Keratinocyte (primary cell): ENCODE measurements around the gene SMIM12. TPM values are rescaled to one million over a fixed set of nuclear protein-coding genes. Genes with fewer than 3 reads are reported as not detected.

Experiments
- DNase-seq: peaks from one replicate; pipeline ENCODE4 v3.0.0-alpha.2; 2011; ENCODE audit warnings: low read depth, missing footprints, low spot score
- FAIRE-seq: peaks from 2 replicates; lab custom pipeline; 2011; peaks lifted over from hg19 to GRCh38; lab: Jason Lieb, UNC
- H2AFZ ChIP-seq: 2 replicates; pipeline ENCODE4 v1.6.0; 2012; ENCODE audit warnings: low read length, control low read depth, inconsistent platforms; ENCODE audit not compliant: control insufficient read depth
- H3K27ac ChIP-seq: 2 replicates; pipeline ENCODE4 v1.5.1; 2011; ENCODE audit warnings: low read length; ENCODE audit not compliant: control insufficient read depth, insufficient read depth
- H3K27me3 ChIP-seq: 3 replicates; pipeline ENCODE4 v1.6.0; 2011; ENCODE audit warnings: low read length; ENCODE audit not compliant: control insufficient read depth, insufficient read depth; ENCODE audit errors: extremely low read depth
- H3K36me3 ChIP-seq, 2 experiments: 2 replicates in 1 of 2; 3 replicates in 1 of 2; pipeline ENCODE4 v1.5.1; 2011; ENCODE audit warnings: low read length in 2 of 2, mild to moderate bottlenecking in 1 of 2; ENCODE audit not compliant: control insufficient read depth in 2 of 2, insufficient read depth in 2 of 2; ENCODE audit errors: extremely low read depth in 1 of 2
- H3K4me1 ChIP-seq: 3 replicates; pipeline ENCODE4 v1.5.1; 2011; ENCODE audit warnings: low read length; ENCODE audit not compliant: control insufficient read depth, insufficient read depth; ENCODE audit errors: extremely low read depth
- H3K4me2 ChIP-seq: 3 replicates; pipeline ENCODE4 v1.6.0; 2011; ENCODE audit warnings: low read depth, low read length; ENCODE audit not compliant: control insufficient read depth, insufficient read depth; ENCODE audit errors: extremely low read depth
- H3K4me3 ChIP-seq, 3 experiments: fragments of 200-600 bp in 1 of 3; sonication (generic) in 1 of 3; 2 replicates in 2 of 3; 3 replicates in 1 of 3; pipeline ENCODE4 v1.5.1; 2011 to 2016; ENCODE audit warnings: low read length in 3 of 3, mild to moderate bottlenecking in 3 of 3, control low read depth in 2 of 3, inconsistent platforms in 1 of 3, low read depth in 1 of 3, mixed read lengths in 1 of 3, mixed run types in 1 of 3, moderate library complexity in 1 of 3; ENCODE audit not compliant: control insufficient read depth in 2 of 3, insufficient read depth in 2 of 3; ENCODE audit errors: extremely low read depth in 1 of 3
- H3K79me2 ChIP-seq: 2 replicates; pipeline ENCODE4 v1.6.0; 2012; ENCODE audit warnings: low read length; ENCODE audit not compliant: control insufficient read depth, insufficient read depth
- H3K9ac ChIP-seq: 3 replicates; pipeline ENCODE4 v1.6.0; 2011; ENCODE audit warnings: low read length; ENCODE audit not compliant: control insufficient read depth, insufficient read depth; ENCODE audit errors: extremely low read depth
- H3K9me1 ChIP-seq: 3 replicates; pipeline ENCODE4 v1.6.0; 2011; ENCODE audit warnings: low read length; ENCODE audit not compliant: control insufficient read depth, insufficient read depth; ENCODE audit errors: extremely low read depth
- H3K9me3 ChIP-seq: 2 replicates; pipeline ENCODE4 v1.5.1; 2012; ENCODE audit warnings: low read depth, low read length; ENCODE audit not compliant: control insufficient read depth
- H4K20me1 ChIP-seq: 3 replicates; pipeline ENCODE4 v1.6.0; 2011; ENCODE audit warnings: low read length; ENCODE audit not compliant: control insufficient read depth, insufficient read depth; ENCODE audit errors: extremely low read depth
- CTCF ChIP-seq, 3 experiments: IDR thresholded peaks in 1 of 3; conservative IDR thresholded peaks in 1 of 3; optimal IDR thresholded peaks in 1 of 3; 2 replicates in 2 of 3; 3 replicates in 1 of 3; pipeline versions ENCODE3 to v1.5.1; 2011; ENCODE audit warnings: low read length in 3 of 3, mild to moderate bottlenecking in 3 of 3, moderate library complexity in 2 of 3, control low read depth in 1 of 3, inconsistent platforms in 1 of 3; ENCODE audit not compliant: insufficient read depth in 2 of 3; ENCODE audit errors: extremely low read depth in 1 of 3
- EZH2 ChIP-seq: IDR thresholded peaks from one replicate; pipeline ENCODE4 v1.6.1; 2012; ENCODE audit warnings: inconsistent platforms, mild to moderate bottlenecking, low read length, moderate library complexity
- dilution Hi-C: fragments of 300-500 bp; cut with MboI; formaldehyde crosslinking; loops from one replicate; pipeline ENCODE4 v1.7.0; 2020; ENCODE audit warnings: low sequenced_read_pairs; ENCODE audit not compliant: extremely low pct_ligation_motif_present
- polyA plus RNA-seq, 5 experiments: library from polyadenylated mRNA; depleted of rRNA in 3 of 5; stranded (reverse) in 3 of 5; stranded (forward) in 1 of 5; unstranded in 1 of 5; fragments of >200 nt; gene quantifications; 1 replicate in 1 of 5; 2 replicates in 3 of 5; 3 replicates in 1 of 5; pipeline versions ENCODE4 v1.2.1 to v1.2.3, GENCODE V29; 2011 to 2012; ENCODE audit warnings: missing spikeins in 2 of 5, low read depth in 1 of 5, low replicate concordance in 1 of 5

SMIM12 gene
- polyA plus RNA-seq, 1 donor (not counting 4 experiments of a cell fraction or from before 2014, with no cell fraction given) = 51.5 TPM

- FAIRE-seq = no peak
- Histone ChIP-seq H3K79me2 (no peaks in the 10 kb centered on the region), H3K27me3 (peaks cover 16% of the 10 kb centered on the region), H3K9me3 (no peaks in the 10 kb centered on the region), H2AFZ (no peak overlapping the region), H3K9me1 (no peaks in the 10 kb centered on the region), H3K9ac (no peak overlapping the region), H3K27ac (no peak overlapping the region), H3K4me2 (no peak overlapping the region), H3K4me3 (no peak overlapping the region), H3K4me1 (peaks cover 2% of the 10 kb centered on the region), H4K20me1 (no peaks in the 10 kb centered on the region), H3K36me3 (no peaks in the 10 kb centered on the region)
- dilution Hi-C loops = no loop called here
- no peak for DNase-seq
- no peak for TF ChIP-seq CTCF (optimal IDR thresholded peaks at IDR 0.05 in 1 of 3, IDR thresholded peaks at IDR 0.05 in 1 of 3, conservative IDR thresholded peaks at IDR 0.05 in 1 of 3; ENCODE audit: extremely low read depth in 1 of 3, insufficient read depth in 2 of 3, low read length in 3 of 3)
- TF ChIP-seq EZH2 = no peak
These were observed 10.2 kb upstream of the SMIM12 start for GRCh38 chr1:34869760-34870159.

GRCh38 chr1:34868230-34869049 lies 8.9 kb upstream of the SMIM12 start:
- H3K9me3 ChIP-seq = no peaks in the 10 kb centered on the region
- no peak overlapping the region for H3K4me3 ChIP-seq
- H3K4me1 ChIP-seq = peaks cover 2% of the 10 kb centered on the region
- no peak overlapping the region for H3K9ac ChIP-seq
- FAIRE-seq = no peak
- no peak overlapping the region for H3K4me2 ChIP-seq
- dilution Hi-C loops = no loop called here
- no peak for TF ChIP-seq EZH2
- no peak for TF ChIP-seq CTCF (optimal IDR thresholded peaks at IDR 0.05 in 1 of 3, IDR thresholded peaks at IDR 0.05 in 1 of 3, conservative IDR thresholded peaks at IDR 0.05 in 1 of 3; ENCODE audit: extremely low read depth in 1 of 3, insufficient read depth in 2 of 3, low read length in 3 of 3)
- no peak overlapping the region for H2AFZ ChIP-seq
- H3K27ac ChIP-seq = no peak overlapping the region
- no peak for DNase-seq
- no peaks in the 10 kb centered on the region for H3K9me1 ChIP-seq
- no peaks in the 10 kb centered on the region for H3K36me3 ChIP-seq
- no peaks in the 10 kb centered on the region for H4K20me1 ChIP-seq
- peaks cover 16% of the 10 kb centered on the region for H3K27me3 ChIP-seq
- H3K79me2 ChIP-seq = no peaks in the 10 kb centered on the region
